ENCODE measurements around the gene ZNF789.
A peak's percentile ranks its signal among the peaks of the same experiment; 100 is the strongest.

The ZNF789 gene

GRCh38 chr7:99438573-99439480 is 33.9 kb upstream of the ZNF789 start, which contains the start of the genes CPSF4 and PTCD1:
Gene CPSF4, plus strand, starts transcription at chr7:99438943. Its CDS starts 140 bp downstream, at chr7:99439083.
Gene PTCD1, minus strand, starts transcription at chr7:99438798. Its CDS starts 3,556 bp downstream, at chr7:99435242.
- Histone ChIP-seq H3K4me3 (ENCODE audit: insufficient read depth in 1 of 2, low read depth in 1 of 2, low read length in 2 of 2) (peak within 1 kb of the TSS; percentile 98 to 99), H2AK5ac (ENCODE audit: low read length, severe bottlenecking) (peak within 1 kb of the TSS; percentile 91), H2AFZ (ENCODE audit: low read depth, low read length) (peak within 1 kb of the TSS; percentile 83), H3K4ac (ENCODE audit: low read depth in 1 of 2, low read length in 2 of 2) (peak within 1 kb of the TSS; percentile 75 to 97), H3K36me3 (ENCODE audit: control insufficient read depth in 1 of 2, insufficient read depth in 2 of 2, low read depth in 1 of 2, low read length in 2 of 2) (peaks cover 26 to 37% of the 10 kb centered on the region in 2 experiments), H2BK12ac (ENCODE audit: low read length in 2 of 2) (peak within 1 kb of the TSS; percentile 21 to 44), H3K14ac (ENCODE audit: low read length in 2 of 2) (peak within 1 kb of the TSS; percentile 48 to 92), H2BK15ac (ENCODE audit: low read depth, poor library complexity, severe bottlenecking) (peak within 1 kb of the TSS; percentile 98), H3K4me2 (ENCODE audit: low read length, poor library complexity, severe bottlenecking) (peak within 1 kb of the TSS; percentile 89), H3K9ac (ENCODE audit: low read length) (peak within 1 kb of the TSS; percentile 96), H3K27ac (ENCODE audit: low read length, poor library complexity, severe bottlenecking) (peak within 1 kb of the TSS; percentile 73), H4K91ac (ENCODE audit: low read length) (peak within 1 kb of the TSS; percentile 97), H3K27me3 (ENCODE audit: control insufficient read depth in 1 of 2, insufficient read depth in 1 of 2, low read length in 2 of 2) (no peaks in the 10 kb centered on the region), H4K8ac (ENCODE audit: low read length) (peak within 1 kb of the TSS; percentile 94), H3K4me1 (ENCODE audit: control insufficient read depth, insufficient read depth, low read depth, low read length) (peaks cover 19% of the 10 kb centered on the region), H3K18ac (ENCODE audit: low read depth in 1 of 2, low read length in 2 of 2) (peak within 1 kb of the TSS; percentile 86 to 94), H3K9me3 (ENCODE audit: control insufficient read depth, low read length) (no peaks in the 10 kb centered on the region), H3K79me1 (replicated peaks; ENCODE audit: low read length, poor library complexity, severe bottlenecking) (peaks cover 40% of the 10 kb centered on the region), H2BK120ac (ENCODE audit: low read depth, low read length) (peak within 1 kb of the TSS; percentile 83), H2BK5ac (ENCODE audit: low read depth, low read length, poor library complexity, severe bottlenecking) (peak within 1 kb of the TSS; percentile 74), H3K23ac (ENCODE audit: low read length in 2 of 2) (peak within 1 kb of the TSS in 1 of 2 experiments; percentile 70)
- DNase-seq: peak; percentile 96
- under 1% methylated on average over 76 of the region's 89 CpGs for WGBS

- H3K27me3 ChIP-seq (ENCODE audit: control insufficient read depth in 1 of 2, insufficient read depth in 1 of 2, low read length in 2 of 2): no peaks in the 10 kb centered on the region
- peak; percentile 18 for DNase-seq
- peak overlapping the region; percentile 96 for H3K9ac ChIP-seq (ENCODE audit: low read length)
- H2BK15ac ChIP-seq (ENCODE audit: low read depth, poor library complexity, severe bottlenecking): peak overlapping the region; percentile 50
- no peak overlapping the region for H3K4ac ChIP-seq (ENCODE audit: low read depth in 1 of 2, low read length in 2 of 2)
- no peak overlapping the region for H2AFZ ChIP-seq (ENCODE audit: low read depth, low read length)
- peak overlapping the region; percentile 58 for H4K91ac ChIP-seq (ENCODE audit: low read length)
- H2BK5ac ChIP-seq (ENCODE audit: low read depth, low read length, poor library complexity, severe bottlenecking): no peak overlapping the region
- peak overlapping the region; percentile 78 for H3K4me2 ChIP-seq (ENCODE audit: low read length, poor library complexity, severe bottlenecking)
- H3K4me1 ChIP-seq (ENCODE audit: control insufficient read depth, insufficient read depth, low read depth, low read length): peaks cover 19% of the 10 kb centered on the region
- H3K14ac ChIP-seq (ENCODE audit: low read length in 2 of 2): no peak overlapping the region
- H3K9me3 ChIP-seq (ENCODE audit: control insufficient read depth, low read length): no peaks in the 10 kb centered on the region
- 92% methylated on average over 2 of the region's 9 CpGs for WGBS
- H4K8ac ChIP-seq (ENCODE audit: low read length): peak overlapping the region; percentile 77
- peaks cover 26 to 35% of the 10 kb centered on the region in 2 experiments for H3K36me3 ChIP-seq (ENCODE audit: control insufficient read depth in 1 of 2, insufficient read depth in 2 of 2, low read depth in 1 of 2, low read length in 2 of 2)
- H2BK12ac ChIP-seq (ENCODE audit: low read length in 2 of 2): no peak overlapping the region
- H2AK5ac ChIP-seq (ENCODE audit: low read length, severe bottlenecking): peak overlapping the region; percentile 91
- H3K27ac ChIP-seq (ENCODE audit: low read length, poor library complexity, severe bottlenecking): no peak overlapping the region
- H3K79me1 ChIP-seq (replicated peaks; ENCODE audit: low read length, poor library complexity, severe bottlenecking): peaks cover 47% of the 10 kb centered on the region
- H3K18ac ChIP-seq (ENCODE audit: low read depth in 1 of 2, low read length in 2 of 2): peak overlapping the region in 1 of 2 experiments; percentile 50
- H2BK120ac ChIP-seq (ENCODE audit: low read depth, low read length): no peak overlapping the region
- H3K23ac ChIP-seq (ENCODE audit: low read length in 2 of 2): no peak overlapping the region
- H3K4me3 ChIP-seq (ENCODE audit: insufficient read depth in 1 of 2, low read depth in 1 of 2, low read length in 2 of 2): peak overlapping the region; percentile 42 to 99
These were observed 32.5 kb upstream of the ZNF789 start for GRCh38 chr7:99440195-99440594.

DNA sequence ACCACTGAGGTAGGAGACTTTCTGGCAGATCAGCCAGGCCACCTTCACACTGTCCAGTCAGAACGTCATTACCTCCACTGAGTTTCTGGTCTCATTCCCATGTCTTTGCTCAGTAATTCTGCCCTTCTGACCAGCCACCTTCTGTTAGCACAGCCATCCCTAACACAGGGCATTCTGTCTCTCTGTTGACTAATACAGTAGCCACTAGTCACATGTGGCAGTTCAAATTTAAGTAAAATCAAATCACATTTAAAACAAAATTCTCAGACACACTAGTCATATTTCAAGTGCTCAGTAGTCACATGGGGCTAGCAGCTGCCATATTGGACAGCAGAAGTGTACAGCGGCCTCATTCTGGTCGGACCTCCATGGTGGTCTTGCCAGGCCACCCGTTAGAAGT is 26.6 kb upstream of the ZNF789 start:
- no peak overlapping the region for H3K4me3 ChIP-seq (ENCODE audit: insufficient read depth in 1 of 2, low read depth in 1 of 2, low read length in 2 of 2)
- H3K14ac ChIP-seq (ENCODE audit: low read length in 2 of 2): no peak overlapping the region
- no peak overlapping the region for H3K9ac ChIP-seq (ENCODE audit: low read length)
- H3K23ac ChIP-seq (ENCODE audit: low read length in 2 of 2): no peak overlapping the region
- no peak overlapping the region for H2BK15ac ChIP-seq (ENCODE audit: low read depth, poor library complexity, severe bottlenecking)
- H2BK120ac ChIP-seq (ENCODE audit: low read depth, low read length): no peak overlapping the region
- H2AK5ac ChIP-seq (ENCODE audit: low read length, severe bottlenecking): no peak overlapping the region
- no peak overlapping the region for H4K8ac ChIP-seq (ENCODE audit: low read length)
- H3K36me3 ChIP-seq (ENCODE audit: control insufficient read depth in 1 of 2, insufficient read depth in 2 of 2, low read depth in 1 of 2, low read length in 2 of 2): peaks cover 69 to 81% of the 10 kb centered on the region in 2 experiments
- H3K27ac ChIP-seq (ENCODE audit: low read length, poor library complexity, severe bottlenecking): no peak overlapping the region
- H3K4me2 ChIP-seq (ENCODE audit: low read length, poor library complexity, severe bottlenecking): no peak overlapping the region
- no peak overlapping the region for H3K4ac ChIP-seq (ENCODE audit: low read depth in 1 of 2, low read length in 2 of 2)
- no peak overlapping the region for H3K18ac ChIP-seq (ENCODE audit: low read depth in 1 of 2, low read length in 2 of 2)
- no peak for DNase-seq
- H3K9me3 ChIP-seq (ENCODE audit: control insufficient read depth, low read length): no peaks in the 10 kb centered on the region
- H2BK12ac ChIP-seq (ENCODE audit: low read length in 2 of 2): no peak overlapping the region
- peaks cover 9% of the 10 kb centered on the region for H3K4me1 ChIP-seq (ENCODE audit: control insufficient read depth, insufficient read depth, low read depth, low read length)
- no peaks in the 10 kb centered on the region for H3K27me3 ChIP-seq (ENCODE audit: control insufficient read depth in 1 of 2, insufficient read depth in 1 of 2, low read length in 2 of 2)
- H2AFZ ChIP-seq (ENCODE audit: low read depth, low read length): no peak overlapping the region
- 96% methylated on average over 4 of the region's 4 CpGs for WGBS
- H4K91ac ChIP-seq (ENCODE audit: low read length): no peak overlapping the region
- peaks cover 61% of the 10 kb centered on the region for H3K79me1 ChIP-seq (replicated peaks; ENCODE audit: low read length, poor library complexity, severe bottlenecking)
- H2BK5ac ChIP-seq (ENCODE audit: low read depth, low read length, poor library complexity, severe bottlenecking): no peak overlapping the region

DNA sequence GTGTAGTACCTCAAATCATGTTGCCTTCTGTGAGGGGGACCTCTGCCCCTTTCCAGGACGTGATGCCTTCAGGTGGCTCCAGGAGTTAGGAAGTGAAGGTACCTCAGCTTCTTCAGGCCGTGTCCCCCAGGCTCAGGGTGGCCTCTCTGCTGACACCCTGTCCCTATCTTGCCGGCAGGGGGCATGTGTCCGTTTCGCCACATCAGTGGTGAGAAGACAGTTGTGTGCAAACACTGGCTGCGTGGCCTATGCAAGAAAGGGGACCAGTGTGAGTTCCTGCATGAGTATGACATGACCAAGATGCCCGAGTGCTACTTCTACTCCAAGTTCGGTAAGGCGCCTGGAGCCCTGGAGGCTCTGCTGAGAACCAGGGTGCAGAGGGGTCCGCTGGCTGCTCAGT is 24.7 kb upstream of the ZNF789 start:
- H3K9ac ChIP-seq (ENCODE audit: low read length): no peak overlapping the region
- no peak overlapping the region for H3K14ac ChIP-seq (ENCODE audit: low read length in 2 of 2)
- H2AK5ac ChIP-seq (ENCODE audit: low read length, severe bottlenecking): no peak overlapping the region
- H3K9me3 ChIP-seq (ENCODE audit: control insufficient read depth, low read length): no peaks in the 10 kb centered on the region
- no peak overlapping the region for H2BK12ac ChIP-seq (ENCODE audit: low read length in 2 of 2)
- 94% methylated on average over 10 of the region's 10 CpGs for WGBS
- no peak overlapping the region for H3K4me3 ChIP-seq (ENCODE audit: insufficient read depth in 1 of 2, low read depth in 1 of 2, low read length in 2 of 2)
- H3K4ac ChIP-seq (ENCODE audit: low read depth in 1 of 2, low read length in 2 of 2): no peak overlapping the region
- H2BK15ac ChIP-seq (ENCODE audit: low read depth, poor library complexity, severe bottlenecking): no peak overlapping the region
- H3K27me3 ChIP-seq (ENCODE audit: control insufficient read depth in 1 of 2, insufficient read depth in 1 of 2, low read length in 2 of 2): no peaks in the 10 kb centered on the region
- H3K4me1 ChIP-seq (ENCODE audit: control insufficient read depth, insufficient read depth, low read depth, low read length): peaks cover 8% of the 10 kb centered on the region
- H3K79me1 ChIP-seq (replicated peaks; ENCODE audit: low read length, poor library complexity, severe bottlenecking): peaks cover 70% of the 10 kb centered on the region
- no peak overlapping the region for H3K27ac ChIP-seq (ENCODE audit: low read length, poor library complexity, severe bottlenecking)
- H3K36me3 ChIP-seq (ENCODE audit: control insufficient read depth in 1 of 2, insufficient read depth in 2 of 2, low read depth in 1 of 2, low read length in 2 of 2): peaks cover 83 to 94% of the 10 kb centered on the region in 2 experiments
- no peak for DNase-seq
- H3K4me2 ChIP-seq (ENCODE audit: low read length, poor library complexity, severe bottlenecking): no peak overlapping the region
- no peak overlapping the region for H2BK120ac ChIP-seq (ENCODE audit: low read depth, low read length)
- H4K8ac ChIP-seq (ENCODE audit: low read length): no peak overlapping the region
- H4K91ac ChIP-seq (ENCODE audit: low read length): no peak overlapping the region
- H3K18ac ChIP-seq (ENCODE audit: low read depth in 1 of 2, low read length in 2 of 2): no peak overlapping the region
- H2AFZ ChIP-seq (ENCODE audit: low read depth, low read length): no peak overlapping the region
- no peak overlapping the region for H3K23ac ChIP-seq (ENCODE audit: low read length in 2 of 2)
- H2BK5ac ChIP-seq (ENCODE audit: low read depth, low read length, poor library complexity, severe bottlenecking): no peak overlapping the region
